ENCODE measurements around the gene FOXP2.
"Not testable (repeated sequence)": the region's sequence is repeated elsewhere in the genome, so short reads cannot be mapped to it uniquely, and the experiment has no call there.

The FOXP2 gene

DNA sequence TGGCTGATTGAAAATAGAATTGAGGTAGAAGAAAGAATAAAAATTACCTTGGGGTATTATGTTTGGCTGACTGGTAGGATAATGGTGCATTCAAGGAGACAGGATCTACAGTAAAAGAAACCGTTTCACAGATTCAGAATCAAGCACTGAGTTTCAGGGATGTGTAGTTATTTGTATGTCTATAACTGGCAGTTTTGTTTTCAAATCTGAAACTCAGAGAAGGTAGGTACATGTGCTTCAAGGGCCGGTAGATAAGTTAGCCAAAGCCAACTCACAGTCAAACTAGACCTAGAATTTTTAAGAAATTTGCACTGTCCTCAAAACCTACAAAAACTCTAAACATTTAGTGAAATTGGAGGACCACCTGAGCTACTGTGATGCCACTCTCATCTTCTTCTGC is 191.5 kb downstream of the FOXP2 start:
- DNase-seq = no peak

DNA sequence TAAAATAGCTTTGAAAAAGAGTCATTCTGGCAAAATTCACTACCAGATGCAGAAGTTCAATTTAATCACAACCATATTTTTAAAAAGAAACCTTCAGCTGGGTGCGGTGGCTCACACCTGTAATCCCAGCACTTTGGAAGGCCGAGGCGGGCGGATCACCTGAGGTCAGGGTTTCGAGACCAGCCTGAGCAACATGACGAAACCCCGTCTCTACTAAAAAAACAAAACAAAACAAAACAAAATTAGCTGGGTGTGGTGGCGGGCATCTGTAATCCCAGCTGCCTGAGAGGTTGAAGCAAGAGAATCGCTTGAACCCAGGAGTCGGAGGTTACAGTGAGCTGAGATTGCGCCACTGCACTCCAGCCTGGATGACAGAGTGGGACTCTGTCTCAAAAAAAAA is 194.2 kb downstream of the FOXP2 start:
- not testable (repeated sequence) for DNase-seq

- DNase-seq = no peak
These were observed 205.6 kb downstream of the FOXP2 start for GRCh38 chr7:114620208-114620607.

GRCh38 chr7:114622221-114622620 is 207.6 kb downstream of the FOXP2 start:
- DNase-seq = no peak

DNA sequence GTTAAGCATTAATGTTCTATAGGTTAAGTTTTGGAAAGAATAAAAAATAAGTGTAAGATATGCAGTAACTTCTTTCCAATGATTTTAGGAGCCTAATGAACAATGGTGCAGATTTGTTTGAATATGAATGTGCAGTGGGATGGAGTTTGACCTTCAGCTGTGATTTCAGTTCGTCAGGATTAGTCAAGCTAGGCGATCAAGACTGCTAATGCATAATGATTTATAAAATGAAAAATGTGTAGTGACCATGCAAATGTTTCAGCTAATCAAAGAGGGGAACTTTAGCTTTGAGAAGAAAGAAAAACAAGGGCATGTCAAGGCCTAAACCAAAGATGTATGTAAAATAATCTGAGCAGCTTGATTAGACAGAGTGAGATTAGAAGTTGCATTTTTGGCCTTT is 208.5 kb downstream of the FOXP2 start:
- no peak for DNase-seq

DNA sequence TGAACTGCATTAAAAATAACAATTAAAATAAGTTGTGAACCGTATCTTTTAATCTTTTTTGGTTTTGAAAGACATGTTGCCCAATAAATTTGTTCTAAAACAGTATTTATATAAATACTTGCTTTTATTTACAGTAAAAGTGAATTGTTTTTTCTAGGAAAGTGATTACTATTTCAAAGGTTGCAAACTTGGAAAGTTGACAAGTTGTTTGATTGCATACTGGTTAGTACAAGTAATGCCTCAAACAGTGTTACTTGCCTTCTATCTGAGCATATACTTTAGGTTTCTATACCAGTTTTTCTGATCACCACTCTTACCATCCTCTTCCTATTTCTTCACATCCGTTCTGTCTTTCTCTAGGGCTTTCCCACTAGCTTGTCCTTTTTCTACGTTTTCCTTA is 212.6 kb downstream of the FOXP2 start:
- DNase-seq = no peak

DNA sequence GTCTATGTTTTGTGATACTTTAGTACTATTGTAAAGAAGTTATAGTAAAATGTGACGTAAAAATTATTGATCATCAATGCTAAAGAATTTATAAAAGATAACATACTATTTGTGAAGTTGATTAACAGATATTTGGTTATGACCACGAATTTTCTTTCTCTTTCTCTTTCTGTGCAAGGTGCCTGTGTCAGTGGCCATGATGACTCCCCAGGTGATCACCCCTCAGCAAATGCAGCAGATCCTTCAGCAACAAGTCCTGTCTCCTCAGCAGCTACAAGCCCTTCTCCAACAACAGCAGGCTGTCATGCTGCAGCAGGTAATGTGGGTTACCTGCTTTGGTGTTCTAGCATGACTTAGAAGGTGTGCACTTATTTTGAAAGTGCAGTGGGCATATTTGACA is 213.7 kb downstream of the FOXP2 start:
- DNase-seq = no peak

- DNase-seq = no peak
These were observed 215.1 kb downstream of the FOXP2 start for GRCh38 chr7:114629762-114630161.

DNA sequence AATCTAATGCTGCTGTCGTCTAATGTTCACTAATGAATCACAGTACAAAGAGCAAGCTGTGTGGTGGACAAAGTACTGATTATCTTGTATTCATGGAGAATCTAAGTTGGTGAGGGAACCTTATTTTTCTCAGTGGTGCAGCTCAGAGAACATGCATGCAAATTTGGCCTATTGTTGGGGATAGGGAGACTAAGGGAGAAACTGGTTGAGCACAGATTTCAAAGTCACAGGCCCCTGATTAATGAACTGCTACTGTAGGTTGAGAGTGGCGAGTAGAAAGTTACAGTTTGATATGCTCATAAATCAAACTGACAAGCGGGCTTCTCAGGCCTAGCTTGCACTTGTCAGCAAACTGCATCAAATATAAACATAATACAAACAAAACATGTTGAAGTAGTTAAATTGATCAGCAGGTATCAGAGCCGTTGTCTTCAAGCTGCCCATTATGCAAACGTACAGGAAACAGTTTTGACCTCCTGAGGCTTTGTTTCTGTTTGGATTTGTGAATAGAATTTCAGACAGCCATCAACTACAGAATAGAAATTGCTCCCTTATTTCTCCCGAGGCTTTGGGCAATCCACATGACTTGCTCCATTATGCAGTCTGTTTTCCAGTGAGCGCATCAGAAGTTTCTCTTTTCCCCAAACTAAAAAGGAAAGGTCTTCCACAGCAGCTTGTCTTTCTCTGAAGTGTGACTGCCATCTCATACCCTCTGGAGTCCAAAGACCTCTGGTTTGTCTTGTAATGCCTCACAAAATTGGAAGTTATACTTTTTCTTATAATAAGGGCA is 215.8 kb downstream of the FOXP2 start:
- no peak for DNase-seq

GRCh38 chr7:114631249-114631822 is 216.7 kb downstream of the FOXP2 start:
- no peak for DNase-seq

DNA sequence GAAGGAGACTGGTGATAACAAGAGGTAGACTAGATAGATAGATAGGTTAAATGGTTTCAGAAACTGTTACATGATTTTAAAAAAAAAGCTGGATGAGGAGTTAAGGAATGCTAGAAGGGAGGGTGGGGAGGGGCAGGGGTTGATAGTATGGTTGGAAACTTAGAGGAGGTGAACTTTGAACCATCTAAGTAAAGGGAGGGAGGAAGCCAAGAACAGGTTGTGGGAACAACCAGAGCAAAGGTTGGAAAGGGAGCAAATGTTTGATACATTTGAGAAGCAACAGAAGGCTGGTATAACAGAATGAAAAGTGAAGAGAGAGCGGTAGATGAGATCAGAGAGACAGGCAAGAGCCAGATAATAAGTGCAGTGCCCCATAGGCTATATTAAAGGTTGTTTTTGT is 224.8 kb downstream of the FOXP2 start:
- no peak for DNase-seq

- DNase-seq = no peak
These were observed 229.8 kb downstream of the FOXP2 start for GRCh38 chr7:114644455-114644854.

DNA sequence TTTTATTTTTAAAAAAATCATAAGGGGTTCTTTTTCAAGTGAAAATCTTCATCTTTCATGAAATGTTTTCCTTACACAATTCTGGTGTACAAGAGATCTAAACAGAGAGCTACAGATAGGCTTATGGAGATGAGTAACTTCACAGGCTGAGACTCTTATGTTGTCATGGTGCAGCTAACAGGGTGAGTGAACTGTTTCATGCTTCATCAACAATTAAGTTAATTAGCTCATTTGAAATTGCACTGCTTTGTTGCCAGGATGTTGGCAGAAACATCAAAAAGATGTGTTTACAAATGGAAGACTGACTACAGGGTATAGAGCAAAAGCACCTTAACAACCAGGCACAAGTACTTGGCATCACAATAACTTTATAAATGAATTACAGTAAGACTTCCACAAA is 230.8 kb downstream of the FOXP2 start:
- no peak for DNase-seq

GRCh38 chr7:114647518-114647917 is 232.9 kb downstream of the FOXP2 start:
- no peak for DNase-seq

GRCh38 chr7:114648117-114648516 is 233.5 kb downstream of the FOXP2 start:
- DNase-seq = no peak

GRCh38 chr7:114648680-114649079 is 234.1 kb downstream of the FOXP2 start:
- DNase-seq = no peak

DNA sequence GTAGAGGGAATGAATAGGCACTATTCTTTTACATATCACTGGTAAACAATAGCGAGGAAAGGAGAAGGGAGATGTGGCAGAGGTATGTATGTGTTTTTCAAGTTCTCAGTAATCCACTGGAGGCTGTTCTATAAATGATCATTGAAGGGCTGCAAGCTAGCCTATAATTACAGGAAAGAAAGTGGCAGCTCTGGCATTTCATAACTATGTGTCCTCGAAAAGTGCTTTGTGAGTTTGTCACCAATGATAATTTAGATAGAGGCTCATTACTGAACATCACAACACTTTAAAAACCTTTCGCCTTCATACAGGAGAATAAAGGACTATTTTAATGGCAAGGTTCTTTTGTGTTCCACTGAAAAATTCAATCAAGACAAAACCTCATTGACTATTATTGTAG is 235.1 kb downstream of the FOXP2 start:
- DNase-seq = no peak

GRCh38 chr7:114650491-114650890 is 235.9 kb downstream of the FOXP2 start:
- no peak for DNase-seq

DNA sequence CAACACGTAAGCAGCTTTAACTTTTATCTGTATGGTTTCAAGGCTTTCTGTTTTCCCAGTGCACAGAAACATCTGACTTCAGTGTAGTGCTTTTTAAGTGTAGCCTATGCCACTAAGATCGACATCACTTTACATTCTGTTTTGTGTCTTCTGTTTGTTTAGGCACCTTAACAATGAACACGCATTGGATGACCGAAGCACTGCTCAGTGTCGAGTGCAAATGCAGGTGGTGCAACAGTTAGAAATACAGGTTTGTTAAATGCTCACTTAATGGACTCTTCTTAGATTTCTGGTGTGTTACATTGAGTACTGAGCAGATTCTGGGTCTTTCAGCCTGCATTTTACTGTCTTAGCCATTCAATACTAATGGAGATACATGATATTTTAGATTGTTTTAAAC is 237.4 kb downstream of the FOXP2 start:
- no peak for DNase-seq

DNA sequence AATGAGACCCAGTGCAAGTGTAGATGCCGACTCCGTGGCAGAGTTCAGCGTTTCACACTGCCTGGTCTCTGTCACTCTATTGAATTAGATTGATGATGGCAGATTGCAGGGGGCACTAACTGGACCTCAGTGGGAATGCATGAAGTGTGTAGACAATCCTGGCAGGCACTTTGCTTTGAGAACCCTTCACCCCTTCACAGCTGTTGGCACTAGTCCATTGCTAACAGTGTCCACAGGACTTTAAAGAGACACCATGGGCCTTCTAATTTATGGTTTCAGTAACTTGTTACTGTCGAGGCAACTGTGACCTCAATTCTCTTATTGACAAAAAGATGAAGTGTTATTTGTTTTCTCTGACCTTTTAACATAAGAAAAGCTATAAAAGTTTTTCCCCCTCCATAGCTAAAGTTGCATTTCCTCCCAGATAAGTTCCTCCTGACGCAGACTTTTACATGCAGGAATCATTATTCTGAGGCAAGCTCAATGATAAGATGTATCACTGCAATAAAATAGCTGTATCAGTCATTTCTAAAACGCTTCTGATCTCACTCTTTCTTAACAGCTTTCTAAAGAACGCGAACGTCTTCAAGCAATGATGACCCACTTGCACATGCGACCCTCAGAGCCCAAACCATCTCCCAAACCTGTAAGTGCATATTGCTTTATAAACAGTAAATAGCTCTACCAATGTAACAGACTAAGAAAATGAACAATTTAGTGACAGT is 238.9 kb downstream of the FOXP2 start:
- no peak for DNase-seq

- no peak for DNase-seq
These were observed 241.9 kb downstream of the FOXP2 start for GRCh38 chr7:114656466-114656865.

- no peak for DNase-seq
These were observed 242.7 kb downstream of the FOXP2 start for GRCh38 chr7:114657279-114657678.

DNA sequence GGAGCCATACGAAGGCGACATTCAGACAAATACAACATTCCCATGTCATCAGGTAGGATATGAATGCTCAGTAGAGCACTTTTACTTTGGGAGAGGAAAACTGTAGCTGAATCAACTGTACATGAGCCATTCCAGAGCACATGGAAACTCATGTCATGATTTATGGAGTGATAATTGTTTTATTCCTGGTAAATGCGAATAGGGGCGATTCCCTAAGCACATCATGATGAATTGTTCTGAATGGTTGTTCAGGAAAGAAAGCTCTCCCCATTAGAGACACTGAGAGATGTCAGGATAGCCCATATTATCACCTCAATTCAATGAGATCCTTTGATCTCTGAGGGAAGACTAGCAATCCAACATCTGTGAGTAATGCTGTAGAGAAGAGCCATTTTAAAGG is 243.6 kb downstream of the FOXP2 start:
- no peak for DNase-seq

Data from CD4-positive, alpha-beta T cell treated with Interleukin-6 for 4 hours (primary cell).